IMR-90 (cell line): Measurements from ENCODE around the gene KCTD18. TPM values are rescaled to one million over a fixed set of nuclear protein-coding genes. Genes with fewer than 3 reads are reported as not detected.

Experiments used
- ATAC-seq: fragments of 200-7000 bp; cut with Tn5 transposase; 2 replicates; pipeline ENCODE4 v1.9.1; 2020; ENCODE audit warnings: low read depth, mild to moderate bottlenecking, moderate library complexity
- BruUV-seq: library from RNA; stranded (reverse); fragments of 400-500 nt; replicated peaks from 2 replicates; lab custom pipeline; 2021; lab: Mats Ljungman, UMichigan
- CTCF ChIA-PET: fragments of 300-600 bp; formaldehyde crosslinking; extraction: SDS; loops from one replicate; lab custom pipeline; 2021; ENCODE audit warnings: antibody characterized with exemption; lab: Yijun Ruan, JAX
- POLR2A ChIA-PET: fragments of 300-600 bp; sonication (Branson Sonifier 250); formaldehyde crosslinking; loops from one replicate; lab custom pipeline; 2022; ENCODE audit warnings: antibody characterized with exemption; ENCODE audit not compliant: unreplicated experiment; lab: Charles Lee
- DNase-seq: peaks from one replicate; pipeline ENCODE4 v3.0.0; 2013
- H2AFZ ChIP-seq: replicated peaks from 2 replicates; pipeline ENCODE3; 2013; ENCODE audit warnings: low read length, mild to moderate bottlenecking; ENCODE audit not compliant: poor library complexity
- H2AK5ac ChIP-seq: 2 replicates; pipeline ENCODE4 v1.6.1; 2013; ENCODE audit warnings: low read depth, low read length, inconsistent platforms
- H2AK9ac ChIP-seq: replicated peaks from 2 replicates; pipeline ENCODE3; 2013; ENCODE audit warnings: mild to moderate bottlenecking, low read depth, low read length, moderate library complexity; ENCODE audit not compliant: poor library complexity
- H2BK120ac ChIP-seq: 2 replicates; pipeline ENCODE4 v1.6.1; 2013; ENCODE audit warnings: low read depth, low read length, inconsistent platforms
- H2BK15ac ChIP-seq: 3 replicates; pipeline ENCODE4 v1.6.1; 2013; ENCODE audit warnings: low read depth, low read length, inconsistent platforms
- H2BK20ac ChIP-seq: 2 replicates; pipeline ENCODE4 v1.6.1; 2013; ENCODE audit warnings: low read depth, mild to moderate bottlenecking, inconsistent platforms, low read length, moderate library complexity
- H2BK5ac ChIP-seq: 2 replicates; pipeline ENCODE4 v1.6.1; 2013; ENCODE audit warnings: mild to moderate bottlenecking, low read depth, low read length, inconsistent platforms; ENCODE audit not compliant: poor library complexity, severe bottlenecking
- H3K14ac ChIP-seq: replicated peaks from 2 replicates; pipeline ENCODE4 v1.6.1; 2013; ENCODE audit warnings: low read depth, low read length, inconsistent platforms
- H3K18ac ChIP-seq: 2 replicates; pipeline ENCODE4 v1.6.1; 2013; ENCODE audit warnings: low read depth, low read length, control low read depth
- H3K23ac ChIP-seq: 2 replicates; pipeline ENCODE4 v1.6.1; 2013; ENCODE audit warnings: low read depth, low read length, inconsistent platforms
- H3K27ac ChIP-seq: 2 replicates; pipeline ENCODE4 v1.5.1; 2013; ENCODE audit warnings: mild to moderate bottlenecking, control low read depth, low read length; ENCODE audit not compliant: insufficient read depth
- H3K27me3 ChIP-seq: 2 replicates; pipeline ENCODE4 v1.6.1; 2013; ENCODE audit warnings: low read length; ENCODE audit not compliant: control insufficient read depth, insufficient read depth
- H3K36me3 ChIP-seq: 2 replicates; pipeline ENCODE4 v1.6.1; 2013; ENCODE audit warnings: low read length, mixed read lengths; ENCODE audit not compliant: control insufficient read depth, insufficient read depth
- H3K4ac ChIP-seq: 2 replicates; pipeline ENCODE4 v1.6.1; 2013; ENCODE audit warnings: low read depth, low read length, inconsistent platforms
- H3K4me1 ChIP-seq: 2 replicates; pipeline ENCODE4 v1.6.1; 2013; ENCODE audit warnings: low read length, mixed read lengths; ENCODE audit not compliant: control insufficient read depth, insufficient read depth
- H3K4me2 ChIP-seq: 2 replicates; pipeline ENCODE4 v1.6.1; 2013; ENCODE audit warnings: low read depth, mild to moderate bottlenecking, control low read depth, low read length, moderate library complexity
- H3K4me3 ChIP-seq: 2 replicates; pipeline ENCODE4 v1.5.1; 2013; ENCODE audit warnings: low read depth, mild to moderate bottlenecking, control low read depth, low read length, moderate library complexity; ENCODE audit not compliant: insufficient read depth
- H3K56ac ChIP-seq: 2 replicates; pipeline ENCODE4 v1.6.1; 2013; ENCODE audit warnings: low read length, inconsistent platforms; ENCODE audit not compliant: insufficient read depth; ENCODE audit errors: extremely low read depth
- H3K79me1 ChIP-seq, 2 experiments: 2 replicates each; pipeline ENCODE4 v1.6.1; 2013; ENCODE audit warnings: low read length in 2 of 2, inconsistent platforms in 1 of 2, low read depth in 1 of 2
- H3K9ac ChIP-seq: 2 replicates; pipeline ENCODE4 v1.6.1; 2013; ENCODE audit warnings: low read depth, low read length, control low read depth
- H3K9me1 ChIP-seq: 2 replicates; pipeline ENCODE4 v1.6.1; 2013; ENCODE audit warnings: low read length, inconsistent platforms; ENCODE audit not compliant: insufficient read depth
- H3K9me3 ChIP-seq: 2 replicates; pipeline ENCODE4 v1.6.1; 2013; ENCODE audit warnings: low read length; ENCODE audit not compliant: control insufficient read depth, insufficient read depth
- H4K20me1 ChIP-seq: 2 replicates; pipeline ENCODE4 v1.6.1; 2013; ENCODE audit warnings: low read length, inconsistent platforms; ENCODE audit not compliant: insufficient read depth
- H4K5ac ChIP-seq: 2 replicates; pipeline ENCODE4 v1.6.1; 2013; ENCODE audit warnings: mild to moderate bottlenecking, low read depth, low read length, control low read depth
- H4K8ac ChIP-seq, 2 experiments: 2 replicates each; pipeline ENCODE4 v1.6.1; 2013; ENCODE audit warnings: low read depth in 2 of 2, low read length in 2 of 2, control low read depth in 1 of 2, inconsistent platforms in 1 of 2
- H4K91ac ChIP-seq: 2 replicates; pipeline ENCODE4 v1.6.1; 2013; ENCODE audit warnings: low read depth, low read length, inconsistent platforms; ENCODE audit not compliant: insufficient read depth
- CEBPB ChIP-seq: IDR thresholded peaks from 2 replicates; pipeline ENCODE4 v1.6.1; 2012; ENCODE audit warnings: low read depth, low read length, improper control_type of control experiment
- CHD1 ChIP-seq: IDR thresholded peaks from 2 replicates; pipeline ENCODE4 v1.6.1; 2012; ENCODE audit warnings: low read depth, low read length, improper control_type of control experiment
- ELK1 ChIP-seq: fragments of 150-350 bp; IDR thresholded peaks from 2 replicates; pipeline ENCODE4 v1.6.1; 2016; ENCODE audit warnings: low read depth, mild to moderate bottlenecking, low read length, moderate library complexity, borderline replicate concordance
- FOS ChIP-seq: fragments of 150-350 bp; IDR thresholded peaks from 2 replicates; pipeline ENCODE4 v1.6.1; 2016; ENCODE audit warnings: low read depth, low read length
- MAFK ChIP-seq: IDR thresholded peaks from 2 replicates; pipeline ENCODE4 v1.6.1; 2012; ENCODE audit warnings: low read depth, low read length, improper control_type of control experiment
- MAZ ChIP-seq: IDR thresholded peaks from 2 replicates; pipeline ENCODE4 v1.6.1; 2012; ENCODE audit warnings: low read depth, mild to moderate bottlenecking, low read length, improper control_type of control experiment, moderate library complexity, borderline replicate concordance
- MXI1 ChIP-seq: IDR thresholded peaks from 2 replicates; pipeline ENCODE4 v1.6.1; 2012; ENCODE audit warnings: low read depth, mild to moderate bottlenecking, low read length, moderate library complexity, borderline replicate concordance
- NFE2L2 ChIP-seq: fragments of 150-350 bp; IDR thresholded peaks from 2 replicates; pipeline ENCODE4 v1.6.1; 2016; ENCODE audit warnings: low read depth, mild to moderate bottlenecking, low read length
- POLR2A ChIP-seq: IDR thresholded peaks from 2 replicates; pipeline ENCODE4 v1.6.1; 2012; ENCODE audit warnings: mild to moderate bottlenecking, low read depth, low read length
- RAD21 ChIP-seq: IDR thresholded peaks from 2 replicates; pipeline ENCODE4 v1.6.1; 2012; ENCODE audit warnings: low read length, improper control_type of control experiment
- RCOR1 ChIP-seq: IDR thresholded peaks from 2 replicates; pipeline ENCODE4 v1.6.1; 2012; ENCODE audit warnings: mild to moderate bottlenecking, low read length, improper control_type of control experiment; ENCODE audit not compliant: insufficient replicate concordance
- SMC3 ChIP-seq: fragments of 150-350 bp; IDR thresholded peaks from 2 replicates; pipeline ENCODE4 v1.6.1; 2016; ENCODE audit warnings: low read depth, mild to moderate bottlenecking, antibody characterized with exemption, low read length, moderate library complexity
- USF2 ChIP-seq: fragments of 150-350 bp; IDR thresholded peaks from 2 replicates; pipeline ENCODE4 v1.6.1; 2017; ENCODE audit warnings: mild to moderate bottlenecking, antibody characterized with exemption, low read length, low read depth
- WGBS, 2 experiments: methylation state at CpG; one replicate each; pipeline versions ENCODE4 v1.1.5 to v1.1.7; 2013; ENCODE audit warnings: missing lambda C conversion rate in 2 of 2; ENCODE audit not compliant: insufficient read length in 1 of 2; ENCODE audit errors: extremely low coverage in 2 of 2; 5-methylcytosine and 5-hydroxymethylcytosine counted together
- dilution Hi-C: fragments of 300-500 bp; cut with HindIII; formaldehyde crosslinking; loops from one replicate; pipeline ENCODE4 v1.14.3; 2018; ENCODE audit warnings: low sequenced_read_pairs; ENCODE audit not compliant: unreplicated experiment
- in situ Hi-C: fragments of 300-500 bp; cut with MboI; formaldehyde crosslinking; loops from 3 replicates; pipeline ENCODE4 v1.14.3; 2019; ENCODE audit warnings: low sequenced_read_pairs, inconsistent platforms, mixed read lengths
- intact Hi-C: fragments of 100-400 bp; cut with micrococcal nuclease; formaldehyde crosslinking; loops from 2 replicates; pipeline ENCODE4 v1.10.0; 2022
- polyA plus RNA-seq, 3 experiments: library from polyadenylated mRNA; depleted of rRNA; stranded (reverse); fragments of >200 nt; gene quantifications; 2 replicates each; pipeline ENCODE4 v1.2.3, GENCODE V29; 2012; ENCODE audit warnings: low replicate concordance in 1 of 3
- total RNA-seq: library from RNA; depleted of rRNA; stranded (reverse); fragments of >200 nt; gene quantifications from 2 replicates; pipeline ENCODE4 v1.2.3, GENCODE V29; 2012

Gene KCTD18
- total and polyA plus RNA-seq, 2 of the 4 experiments (the other 2 are of a cell fraction), result 6.7 to 10.4 TPM

- dilution Hi-C loops (no loop called here), in situ Hi-C loops (loop anchor here (5.0 kb wide), 1 partner anchor 500 kb away; no protein-coding TSS in a partner anchor), intact Hi-C loops (no loop called here)
- no peak overlapping the region for H3K4me3 ChIP-seq
- 0 out of 2 replicates have a peak overlapping the region, but pooled peaks have one; percentile 9 for H4K5ac ChIP-seq
- peak overlapping the region; percentile 29; the same call in 1 of the 2 replicates for H3K27ac ChIP-seq
- H3K4me2 ChIP-seq, result no peak overlapping the region
- H3K56ac ChIP-seq, result no peak overlapping the region
- H3K27me3 ChIP-seq, result no peaks in the 10 kb centered on the region
- H2AFZ ChIP-seq, result no peak overlapping the region
- no peak overlapping the region for H3K4ac ChIP-seq
- H3K9ac ChIP-seq, result no peak overlapping the region
- H2BK5ac ChIP-seq, result peak overlapping the region; percentile 5
- no peak for ATAC-seq
- H2AK9ac ChIP-seq, result no peak overlapping the region
- H3K4me1 ChIP-seq, result peaks cover 13% of the 10 kb centered on the region
- peaks cover 11% of the 10 kb centered on the region for H3K9me1 ChIP-seq
- no peaks in the 10 kb centered on the region for H4K20me1 ChIP-seq
- peaks cover 9 to 33% of the 10 kb centered on the region in 2 experiments; a peak in 3 of 4 replicates for H3K79me1 ChIP-seq
- ChIA-PET POLR2A (no interaction called here), CTCF (no interaction called here)
- peaks cover 44% of the 10 kb centered on the region for H3K36me3 ChIP-seq
- no peak overlapping the region for H2BK120ac ChIP-seq
- no peaks in the 10 kb centered on the region for H3K9me3 ChIP-seq
- H4K8ac ChIP-seq, result no peak overlapping the region
- no peak overlapping the region for H2BK15ac ChIP-seq
- 97% methylated on average over 14 of the region's 21 CpGs; no CpG with 5 or more reads in 1 of the 2 experiments for WGBS, 2 experiments
- no peak overlapping the region for H2BK20ac ChIP-seq
- H3K23ac ChIP-seq, result peak overlapping the region; percentile 17; the same call in 1 of the 2 replicates
- TSS peak; percentile 85 for BruUV-seq
- no peak for DNase-seq
- no peak overlapping the region for H4K91ac ChIP-seq
- no peak overlapping the region for H3K14ac ChIP-seq
- H3K18ac ChIP-seq, result no peak overlapping the region
- TF ChIP-seq USF2 (no peak), MXI1 (no peak), RAD21 (no peak), CEBPB (no peak), ELK1 (no peak), RCOR1 (no peak), SMC3 (no peak), MAZ (no peak), FOS (no peak), POLR2A (no peak), NFE2L2 (no peak), CHD1 (no peak), MAFK (no peak)
- H2AK5ac ChIP-seq, result no peak overlapping the region
Observed at GRCh38 chr2:200477667-200478131, 32.2 kb downstream of the KCTD18 start.
